Superior temporal gyrus (tissue), 1 donor: Measurements from ENCODE around the gene SRGN.
"Not testable (repeated sequence)": the region's sequence is repeated elsewhere in the genome, so short reads cannot be mapped to it uniquely, and the experiment has no call there.

Source experiments
- DNase-seq: peaks from one replicate; pipeline ENCODE4 v3.0.0-alpha.2; 2016; ENCODE audit errors: extremely low spot score

SRGN gene

DNA sequence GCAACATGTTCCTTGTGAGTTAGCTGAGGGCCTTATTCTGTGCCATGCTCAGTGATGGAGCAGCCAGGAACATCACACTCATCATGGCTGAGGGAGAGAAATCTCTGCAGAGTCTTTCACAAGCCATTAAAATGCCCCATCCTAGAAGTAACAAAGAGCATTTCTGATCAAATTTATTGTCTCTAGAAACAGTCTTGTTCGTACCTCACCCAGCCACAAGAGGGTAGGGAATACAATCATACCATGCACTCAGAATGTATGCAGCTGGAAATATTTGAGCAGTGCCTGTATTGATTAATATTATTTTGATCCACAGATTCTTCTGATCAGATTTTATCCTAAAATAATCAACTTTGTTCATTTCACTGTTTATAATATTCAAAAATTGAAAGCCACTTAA is 53.4 kb downstream of the SRGN start:
- no peak for DNase-seq

DNA sequence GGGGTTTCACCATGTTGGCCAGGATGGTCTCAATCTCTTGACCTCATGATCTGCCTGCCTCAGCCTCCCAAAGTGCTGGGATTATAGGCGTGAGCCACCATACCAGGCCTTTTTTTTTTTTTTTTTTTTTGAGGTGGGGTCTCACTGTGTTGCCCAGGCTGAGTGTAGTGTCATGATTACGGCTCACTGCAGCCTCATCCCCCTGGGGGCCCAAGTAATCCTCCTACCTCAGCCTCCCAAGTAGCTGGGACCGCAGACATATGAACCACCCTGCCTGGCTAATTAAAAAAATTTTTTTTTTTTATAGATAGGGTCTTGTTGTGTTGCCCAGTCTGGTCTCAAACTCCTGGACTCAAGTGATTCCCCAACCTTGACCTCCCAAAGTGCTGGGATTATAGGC is 54.2 kb downstream of the SRGN start:
- not testable (repeated sequence) for DNase-seq

DNA sequence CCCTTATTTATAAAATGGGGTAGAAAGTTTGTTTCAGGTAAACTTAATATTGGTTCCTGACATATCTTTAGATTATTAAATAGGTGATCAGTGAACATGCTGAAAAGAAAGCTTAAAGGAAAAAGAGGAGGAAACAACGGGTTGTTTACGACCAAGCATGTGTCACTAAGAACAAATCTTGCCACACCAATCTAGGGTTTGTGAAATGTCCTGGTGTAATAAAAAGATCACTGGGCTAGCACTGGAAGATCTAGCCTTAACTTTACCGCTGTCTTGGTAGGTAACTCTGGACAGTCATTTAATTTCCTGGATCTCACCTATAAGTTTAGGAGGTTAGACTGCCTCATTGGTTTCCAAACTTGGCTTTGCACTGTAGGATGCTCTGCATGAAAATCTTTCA is 55.1 kb downstream of the SRGN start:
- DNase-seq: no peak

- no peak for DNase-seq
Observed at GRCh38 chr10:69145329-69145728, 57.4 kb downstream of the SRGN start.

GRCh38 chr10:69145864-69146263 is 58.0 kb downstream of the SRGN start:
- no peak for DNase-seq

DNA sequence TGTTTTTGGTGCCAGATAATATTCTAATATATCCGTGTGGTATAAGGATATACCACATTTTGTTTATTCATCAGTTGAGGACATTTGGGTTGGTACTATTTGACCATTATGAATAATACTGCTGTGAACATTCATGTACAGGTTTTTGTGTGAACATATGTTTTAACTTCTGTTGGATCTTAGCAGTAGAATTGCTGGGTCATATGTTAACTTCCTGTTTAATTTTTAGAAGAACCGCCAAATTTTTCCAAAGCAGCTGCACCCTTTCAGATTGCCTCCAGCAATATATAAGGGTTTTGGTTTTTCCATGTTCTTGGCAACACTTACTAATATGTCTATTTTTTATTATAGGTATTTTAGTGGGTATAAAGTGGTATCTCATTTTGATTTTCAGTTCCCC is 58.9 kb downstream of the SRGN start:
- no peak for DNase-seq

GRCh38 chr10:69151984-69152383 is 64.1 kb downstream of the SRGN start:
- no peak for DNase-seq

- no peak for DNase-seq
Observed at GRCh38 chr10:69153227-69153626, 65.3 kb downstream of the SRGN start.
